H1 (cell line): Measurements from ENCODE around the gene ADRA2C. TPM values are rescaled to one million over a fixed set of nuclear protein-coding genes. Genes with fewer than 3 reads are reported as not detected.

ENCODE experiments used
- CTCF ChIA-PET: fragments of 300-600 bp; sonication (Branson Sonifier 250); formaldehyde crosslinking; loops from one replicate; lab custom pipeline; 2021; ENCODE audit not compliant: partially characterized antibody; lab: Charles Lee
- POLR2A ChIA-PET: fragments of 300-600 bp; sonication (Branson Sonifier 250); formaldehyde crosslinking; loops from one replicate; lab custom pipeline; 2021; ENCODE audit warnings: inconsistent platforms; ENCODE audit not compliant: partially characterized antibody; lab: Charles Lee
- DNase-seq, 2 experiments: peaks; one replicate each; pipeline versions ENCODE4 v3.0.0 to v3.0.0-alpha.2; 2010 to 2022; ENCODE audit warnings: low spot score in 2 of 2, low read depth in 1 of 2, mixed read lengths in 1 of 2
- FAIRE-seq: peaks from 2 replicates; lab custom pipeline; 2011; peaks lifted over from hg19 to GRCh38; lab: Jason Lieb, UNC
- H2AFZ ChIP-seq: 2 replicates; pipeline ENCODE4 v1.8.1; 2012; ENCODE audit warnings: low read length, inconsistent platforms
- H2AK5ac ChIP-seq: 2 replicates; pipeline ENCODE4 v1.6.1; 2013; ENCODE audit warnings: low read depth, low read length
- H2BK120ac ChIP-seq: replicated peaks from 2 replicates; pipeline ENCODE3; 2013; ENCODE audit warnings: low read depth, low read length, inconsistent platforms
- H2BK12ac ChIP-seq: 2 replicates; pipeline ENCODE4 v1.6.1; 2013; ENCODE audit warnings: low read depth, low read length
- H2BK15ac ChIP-seq: 2 replicates; pipeline ENCODE4 v1.6.1; 2013; ENCODE audit warnings: low read length
- H2BK20ac ChIP-seq: 2 replicates; pipeline ENCODE4 v1.6.1; 2013; ENCODE audit warnings: low read length
- H2BK5ac ChIP-seq: 2 replicates; pipeline ENCODE4 v1.6.1; 2013; ENCODE audit warnings: low read depth, low read length
- H3K14ac ChIP-seq: 2 replicates; pipeline ENCODE4 v1.6.1; 2013; ENCODE audit warnings: inconsistent platforms; ENCODE audit not compliant: insufficient read length
- H3K18ac ChIP-seq: 2 replicates; pipeline ENCODE4 v1.6.1; 2013; ENCODE audit warnings: low read length; ENCODE audit errors: extremely low read depth
- H3K23ac ChIP-seq: 2 replicates; pipeline ENCODE4 v1.6.1; 2013; ENCODE audit warnings: inconsistent platforms; ENCODE audit not compliant: insufficient read length
- H3K23me2 ChIP-seq: 2 replicates; pipeline ENCODE4 v1.6.1; 2013; ENCODE audit warnings: low read depth, low read length
- H3K27ac ChIP-seq: 2 replicates; pipeline ENCODE4 v1.6.1; 2011; ENCODE audit warnings: low read depth, low read length, inconsistent platforms
- H3K27me3 ChIP-seq, 4 experiments: replicated peaks in 1 of 4; 1 replicate in 1 of 4; 2 replicates in 3 of 4; pipeline versions ENCODE4 v1.6.1 to v1.8.1; 2011 to 2013; ENCODE audit warnings: low read length in 3 of 4, mild to moderate bottlenecking in 3 of 4, inconsistent platforms in 2 of 4, mixed read lengths in 2 of 4, moderate library complexity in 1 of 4; ENCODE audit not compliant: control insufficient read depth in 3 of 4, insufficient read depth in 3 of 4; ENCODE audit errors: extremely low read depth in 1 of 4
- H3K36me3 ChIP-seq, 4 experiments: 2 replicates each; pipeline versions ENCODE4 v1.6.1 to v1.8.1; 2011 to 2013; ENCODE audit warnings: mild to moderate bottlenecking in 4 of 4, low read length in 3 of 4, moderate library complexity in 2 of 4, control low read depth in 1 of 4, inconsistent platforms in 1 of 4; ENCODE audit not compliant: insufficient read depth in 4 of 4, control insufficient read depth in 2 of 4
- H3K4ac ChIP-seq: replicated peaks from 2 replicates; pipeline ENCODE3; 2013; ENCODE audit warnings: low read length, low read depth, mixed read lengths, inconsistent platforms; ENCODE audit not compliant: insufficient read length
- H3K4me1 ChIP-seq, 4 experiments: replicated peaks in 1 of 4; 1 replicate in 1 of 4; 2 replicates in 3 of 4; pipeline versions ENCODE4 v1.6.1 to v1.8.1; 2011 to 2013; ENCODE audit warnings: low read length in 3 of 4, inconsistent platforms in 2 of 4, mixed read lengths in 1 of 4; ENCODE audit not compliant: insufficient read depth in 4 of 4, control insufficient read depth in 3 of 4
- H3K4me2 ChIP-seq, 2 experiments: 2 replicates each; pipeline versions ENCODE4 v1.6.1 to v1.8.1; 2011 to 2013; ENCODE audit warnings: low read depth in 2 of 2, low read length in 2 of 2, control low read depth in 1 of 2, inconsistent platforms in 1 of 2, mild to moderate bottlenecking in 1 of 2; ENCODE audit not compliant: insufficient read depth in 1 of 2
- H3K4me3 ChIP-seq, 4 experiments: fragments of 200-600, 300-600 bp in 1 of 4; sonication (generic), shearing (Covaris generic), sonication (Bioruptor Twin) in 1 of 4; 2 replicates each; pipeline versions ENCODE4 v1.5.1 to v1.8.1; 2011 to 2016; ENCODE audit warnings: low read length in 4 of 4, low read depth in 3 of 4, control low read depth in 2 of 4, inconsistent platforms in 2 of 4, mild to moderate bottlenecking in 2 of 4, mixed read lengths in 1 of 4, moderate library complexity in 1 of 4; ENCODE audit not compliant: insufficient read depth in 2 of 4; ENCODE audit errors: extremely low read depth in 1 of 4
- H3K56ac ChIP-seq: replicated peaks from 2 replicates; pipeline ENCODE3; 2013; ENCODE audit warnings: low read depth, mild to moderate bottlenecking, mixed read lengths, low read length, inconsistent platforms; ENCODE audit not compliant: insufficient read length
- H3K79me1 ChIP-seq: 2 replicates; pipeline ENCODE4 v1.6.1; 2013; ENCODE audit warnings: low read depth, low read length, control low read depth
- H3K79me2 ChIP-seq, 2 experiments: 2 replicates each; pipeline versions ENCODE4 v1.6.1 to v1.8.1; 2012 to 2013; ENCODE audit warnings: low read length in 2 of 2, mild to moderate bottlenecking in 2 of 2, inconsistent platforms in 1 of 2; ENCODE audit not compliant: insufficient read depth in 2 of 2, control insufficient read depth in 1 of 2
- H3K9ac ChIP-seq, 4 experiments: replicated peaks in 1 of 4; 1 replicate in 1 of 4; 2 replicates in 3 of 4; pipeline versions ENCODE4 v1.6.1 to v1.8.1; 2011 to 2013; ENCODE audit warnings: low read depth in 3 of 4, low read length in 3 of 4, control low read depth in 2 of 4, mild to moderate bottlenecking in 2 of 4, moderate library complexity in 2 of 4, inconsistent platforms in 1 of 4; ENCODE audit errors: extremely low read depth in 1 of 4
- H3K9me3 ChIP-seq, 2 experiments: 2 replicates each; pipeline versions ENCODE4 v1.6.1 to v1.8.1; 2012 to 2013; ENCODE audit warnings: mild to moderate bottlenecking in 2 of 2, moderate library complexity in 2 of 2, control low read depth in 1 of 2, inconsistent platforms in 1 of 2, low read depth in 1 of 2, low read length in 1 of 2, mixed read lengths in 1 of 2; ENCODE audit not compliant: insufficient read depth in 2 of 2
- H4K20me1 ChIP-seq, 2 experiments: replicated peaks in 1 of 2; 2 replicates each; pipeline versions ENCODE3 to v1.8.1; 2011 to 2013; ENCODE audit warnings: inconsistent platforms in 2 of 2, low read length in 2 of 2, mild to moderate bottlenecking in 1 of 2; ENCODE audit not compliant: insufficient read depth in 2 of 2, control insufficient read depth in 1 of 2
- H4K5ac ChIP-seq: 2 replicates; pipeline ENCODE4 v1.6.1; 2013; ENCODE audit warnings: low read length, low read depth, mixed read lengths, inconsistent platforms; ENCODE audit not compliant: insufficient read length
- H4K8ac ChIP-seq: 2 replicates; pipeline ENCODE4 v1.8.0; 2013; ENCODE audit warnings: mild to moderate bottlenecking, moderate library complexity, low read length, inconsistent platforms; ENCODE audit not compliant: insufficient read depth; ENCODE audit errors: extremely low read depth
- H4K91ac ChIP-seq: replicated peaks from 2 replicates; pipeline ENCODE3; 2013; ENCODE audit warnings: low read length, mixed read lengths, inconsistent platforms; ENCODE audit not compliant: insufficient read length
- BCL11A ChIP-seq, 2 experiments: IDR thresholded peaks; one replicate each; pipeline ENCODE4 v1.6.1; 2011; ENCODE audit warnings: low read depth in 2 of 2, low read length in 2 of 2, mild to moderate bottlenecking in 2 of 2
- CEBPB ChIP-seq: IDR thresholded peaks from 2 replicates; pipeline ENCODE4 v1.6.1; 2012; ENCODE audit warnings: low read depth, low read length
- CHD1 ChIP-seq: IDR thresholded peaks from 2 replicates; pipeline ENCODE4 v1.6.1; 2012; ENCODE audit warnings: low read depth, low read length, improper control_type of control experiment
- E2F6 ChIP-seq: IDR thresholded peaks from 2 replicates; pipeline ENCODE4 v1.6.1; 2012; ENCODE audit warnings: inconsistent platforms
- EP300 ChIP-seq, 2 experiments: IDR thresholded peaks; 1 replicate in 1 of 2; 2 replicates in 1 of 2; pipeline ENCODE4 v1.6.1; 2011 to 2012; ENCODE audit warnings: low read depth in 2 of 2, low read length in 2 of 2, mild to moderate bottlenecking in 2 of 2, borderline replicate concordance in 1 of 2, inconsistent platforms in 1 of 2, moderate library complexity in 1 of 2
- HDAC2 ChIP-seq, 2 experiments: fragments of 300-600 bp in 1 of 2; sonication (generic) in 1 of 2; IDR thresholded peaks; 2 replicates each; pipeline ENCODE4 v1.6.1; 2011 to 2012; ENCODE audit warnings: low read depth in 2 of 2, low read length in 2 of 2, mild to moderate bottlenecking in 2 of 2, moderate library complexity in 2 of 2, borderline replicate concordance in 1 of 2, inconsistent platforms in 1 of 2
- JUN ChIP-seq: IDR thresholded peaks from 2 replicates; pipeline ENCODE4 v1.6.1; 2011; ENCODE audit warnings: low read depth, mild to moderate bottlenecking, improper control_type of control experiment, low read length
- MAX ChIP-seq: IDR thresholded peaks from 2 replicates; pipeline ENCODE4 v1.6.1; 2012; ENCODE audit warnings: inconsistent platforms
- POU5F1 ChIP-seq: IDR thresholded peaks from 2 replicates; pipeline ENCODE4 v1.6.1; 2011; ENCODE audit warnings: low read depth, mild to moderate bottlenecking, low read length, moderate library complexity
- RBBP5 ChIP-seq: IDR thresholded peaks from 2 replicates; pipeline ENCODE4 v1.7.1; 2012; ENCODE audit warnings: low read depth, mild to moderate bottlenecking, inconsistent platforms, low read length, moderate library complexity, borderline replicate concordance
- WGBS, 2 experiments: shearing (Covaris generic) in 1 of 2; methylation state at CpG; one replicate each; pipeline versions ENCODE4 v1.1.6 to v1.1.7; 2013 to 2015; ENCODE audit warnings: low lambda C conversion rate in 2 of 2, mixed read lengths in 2 of 2, inconsistent platforms in 1 of 2, low coverage in 1 of 2, missing lambda C conversion rate in 1 of 2; ENCODE audit not compliant: insufficient replicate concordance in 2 of 2, insufficient coverage in 1 of 2, insufficient read length in 1 of 2; ENCODE audit errors: extremely low coverage in 1 of 2, missing lambda C conversion rate in 1 of 2; 5-methylcytosine and 5-hydroxymethylcytosine counted together
- polyA plus RNA-seq, 7 experiments: library from polyadenylated mRNA; depleted of rRNA in 3 of 7; stranded (reverse) in 5 of 7; unstranded in 2 of 7; fragments of >200 nt in 5 of 7; fragments of 200-250 nt in 2 of 7; gene quantifications; 1 replicate in 5 of 7; 2 replicates in 1 of 7; 4 replicates in 1 of 7; pipeline versions ENCODE4 v1.2.1 to v1.2.3, GENCODE V29; 2011 to 2013; ENCODE audit warnings: missing spikeins in 2 of 7, mixed read lengths in 2 of 7
- total RNA-seq: library from RNA; stranded (reverse); fragmentation: NEBNext Ultra II Directional; extraction: Animal tissue kit (Norgen Biotek cat#: 25700); gene quantifications from 2 replicates; pipeline ENCODE4 v1.2.1, GENCODE V29; 2021

ADRA2C gene
- total and polyA plus RNA-seq, 2 of the 8 experiments (the other 6 are each of a cell fraction or from before 2014, with no cell fraction given): 14.6 to 14.8 TPM

- peak overlapping the region; percentile 6 for H4K91ac ChIP-seq
- H2BK20ac ChIP-seq: peak overlapping the region; percentile 99; the same call in 1 of the 2 replicates
- no peak overlapping the region for H3K14ac ChIP-seq
- H3K4me1 ChIP-seq: peaks cover 4 to 20% (median 13%) of the 10 kb centered on the region in 4 experiments
- no peak overlapping the region for H3K23ac ChIP-seq
- DNase-seq (no peak), FAIRE-seq (peak; percentile 42)
- H2BK5ac ChIP-seq: peak overlapping the region; percentile 53; the same call in 1 of the 2 replicates
- H4K8ac ChIP-seq: peak overlapping the region; percentile 22; the same call in 1 of the 2 replicates
- ChIA-PET POLR2A (interaction anchor here (1.4 to 1.5 kb wide), 3 partner anchors 9 to 14 kb away, joined by 4 to 7 read pairs (median 4); partner anchors contain the start of gene ADRA2C), CTCF (interaction anchor here (0.7 to 1.1 kb wide), 2 partner anchors 13 to 99 kb away, joined by 3 to 4 read pairs; no protein-coding TSS in a partner anchor)
- peak overlapping the region; percentile 28 to 53; a peak in 3 of 4 replicates for H3K4me2 ChIP-seq
- no peak overlapping the region for H2AFZ ChIP-seq
- H3K4me3 ChIP-seq: no peak overlapping the region; a peak in 2 of 8 replicates
- 0 out of 2 replicates have a peak overlapping the region, but pooled peaks have one; percentile 72 for H2BK15ac ChIP-seq
- no peak overlapping the region for H3K9ac ChIP-seq
- no peaks in the 10 kb centered on the region for H3K36me3 ChIP-seq
- peak overlapping the region; percentile 99 for H2BK12ac ChIP-seq
- no peaks in the 10 kb centered on the region for H3K79me1 ChIP-seq
- peaks cover 3% of the 10 kb centered on the region; the same call in 1 of the 2 replicates for H3K23me2 ChIP-seq
- no peak overlapping the region for H3K56ac ChIP-seq
- WGBS, 2 experiments: 39% methylated on average over 14 of the region's 19 CpGs; no CpG with 5 or more reads in 1 of the 2 experiments
- no peak overlapping the region for H3K27ac ChIP-seq
- H2BK120ac ChIP-seq: no peak overlapping the region
- H2AK5ac ChIP-seq: peak overlapping the region; percentile 91
- peak overlapping the region; percentile 81; the same call in 1 of the 2 replicates for H3K18ac ChIP-seq
- peaks cover 8 to 10% of the 10 kb centered on the region in 2 experiments for H3K9me3 ChIP-seq
- no peak overlapping the region for H3K4ac ChIP-seq
- no peaks in the 10 kb centered on the region for H4K20me1 ChIP-seq
- H4K5ac ChIP-seq: peak overlapping the region; percentile 49
- H3K79me2 ChIP-seq: no peaks in the 10 kb centered on the region
- H3K27me3 ChIP-seq: no peaks in the 10 kb centered on the region; a peak in 1 of 7 replicates
- TF ChIP-seq EP300 (IDR thresholded peaks at IDR 0.05; ENCODE audit: borderline replicate concordance in 1 of 2, low read depth in 2 of 2, low read length in 2 of 2): 0 out of 3 replicates have a peak, but pooled peaks of 1 of the 2 experiments have one; percentile 29
- TF ChIP-seq HDAC2 (IDR thresholded peaks at IDR 0.05; ENCODE audit: borderline replicate concordance in 1 of 2, low read depth in 2 of 2, low read length in 2 of 2): no peak
- TF ChIP-seq RBBP5: no peak
- no peak for TF ChIP-seq JUN
- no peak for TF ChIP-seq CHD1
- peak; percentile 41; the same call in 1 of the 2 replicates for TF ChIP-seq MAX
- peak; percentile 87 for TF ChIP-seq POU5F1
- peak; percentile 93 for TF ChIP-seq CEBPB
- TF ChIP-seq BCL11A (IDR thresholded peaks at IDR 0.05; ENCODE audit: low read depth in 2 of 2, low read length in 2 of 2): no peak
- TF ChIP-seq E2F6: peak; percentile 81
These were observed 12.3 kb upstream of the ADRA2C start for GRCh38 chr4:3753726-3754412.
